B cell (primary cell): Measurements from ENCODE around the gene IL31. TPM values are rescaled to one million over a fixed set of nuclear protein-coding genes. Genes with fewer than 3 reads are reported as not detected.

Experiments used
- ATAC-seq: fragments of 200-7000 bp; cut with Tn5 transposase; one replicate; pipeline ENCODE4 v1.10.0; 2021; ENCODE audit warnings: low read depth, mild to moderate bottlenecking, moderate number of reproducible peaks, moderate library complexity
- CTCF ChIA-PET: fragments of 350-600 bp; sonication (Branson Sonifier 250); formaldehyde crosslinking; loops from one replicate; lab custom pipeline; 2021; ENCODE audit warnings: antibody characterized with exemption, inconsistent platforms; lab: Charles Lee
- POLR2A ChIA-PET: fragments of 350-600 bp; sonication (Branson Sonifier 250); formaldehyde crosslinking; loops from one replicate; lab custom pipeline; 2021; ENCODE audit warnings: antibody characterized with exemption; lab: Charles Lee
- DNase-seq: peaks from one replicate; pipeline ENCODE4 v3.0.0; 2013
- H2AFZ ChIP-seq: 2 replicates; pipeline ENCODE4 v1.6.1; 2012; ENCODE audit warnings: mild to moderate bottlenecking, low read depth, low read length; ENCODE audit not compliant: insufficient read depth, poor library complexity, severe bottlenecking
- H3K27ac ChIP-seq, 2 donors: 1 replicate in 1 of 2; 2 replicates in 1 of 2; pipeline ENCODE4 v1.5.1; 2012 to 2013; ENCODE audit warnings: low read length in 2 of 2, mild to moderate bottlenecking in 2 of 2, moderate library complexity in 1 of 2
- H3K27me3 ChIP-seq, 4 experiments: fragments of 200-600 bp in 1 of 4; sonication (generic) in 1 of 4; replicated peaks in 1 of 4; 1 replicate in 2 of 4; 2 replicates in 2 of 4; pipeline versions ENCODE4 v1.6.1 to v1.7.0; 2013 to 2016; ENCODE audit warnings: low read length in 3 of 4, mild to moderate bottlenecking in 2 of 4, mixed read lengths in 1 of 4, moderate library complexity in 1 of 4; ENCODE audit not compliant: insufficient read depth in 4 of 4, control insufficient read depth in 3 of 4; ENCODE audit errors: control extremely low read depth in 1 of 4
- H3K36me3 ChIP-seq, 2 experiments: replicated peaks in 1 of 2; 1 replicate in 1 of 2; 2 replicates in 1 of 2; pipeline versions ENCODE4 v1.6.1 to v1.7.1; 2013; ENCODE audit warnings: low read length in 1 of 2; ENCODE audit not compliant: insufficient read depth in 2 of 2, control insufficient read depth in 1 of 2; ENCODE audit errors: control extremely low read depth in 1 of 2, extremely low read depth in 1 of 2
- H3K4me1 ChIP-seq, 2 donors: fragments of 200-600 bp in 1 of 2; sonication (generic) in 1 of 2; 1 replicate in 1 of 2; 2 replicates in 1 of 2; pipeline versions ENCODE4 v1.5.1 to v1.6.1; 2013 to 2017; ENCODE audit warnings: low read length in 2 of 2; ENCODE audit not compliant: control insufficient read depth in 2 of 2, insufficient read depth in 2 of 2
- H3K4me2 ChIP-seq: replicated peaks from 2 replicates; pipeline ENCODE3; 2012; ENCODE audit warnings: mild to moderate bottlenecking, low read depth, low read length; ENCODE audit not compliant: poor library complexity, severe bottlenecking
- H3K4me3 ChIP-seq, 5 experiments: fragments of 200-600 bp in 1 of 5; sonication (generic) in 1 of 5; 1 replicate in 3 of 5; 2 replicates in 2 of 5; pipeline versions ENCODE4 v1.5.1 to v1.7.0; 2011 to 2016; ENCODE audit warnings: low read length in 4 of 5, mild to moderate bottlenecking in 4 of 5, low read depth in 2 of 5, control low read depth in 1 of 5, moderate library complexity in 1 of 5; ENCODE audit not compliant: insufficient read depth in 1 of 5; ENCODE audit errors: control extremely low read depth in 1 of 5, extremely low read depth in 1 of 5
- H3K79me2 ChIP-seq: fragments of 200-600 bp; sonication (generic); one replicate; pipeline ENCODE4 v1.6.0; 2016; ENCODE audit warnings: low read length; ENCODE audit not compliant: control insufficient read depth, insufficient read depth
- H3K9ac ChIP-seq: fragments of 200-600 bp; sonication (generic); 2 replicates; pipeline ENCODE4 v1.6.1; 2017; ENCODE audit warnings: mild to moderate bottlenecking, low read length, moderate library complexity
- H3K9me3 ChIP-seq, 3 donors: one replicate each; pipeline versions ENCODE4 v1.6.1 to v1.7.1; 2013; ENCODE audit warnings: low read length in 2 of 3; ENCODE audit not compliant: control insufficient read depth in 2 of 3, insufficient read depth in 1 of 3; ENCODE audit errors: control extremely low read depth in 1 of 3
- H4K20me1 ChIP-seq: 2 replicates; pipeline ENCODE4 v1.6.0; 2012; ENCODE audit warnings: mild to moderate bottlenecking, low read length; ENCODE audit not compliant: insufficient read depth, control insufficient read depth, poor library complexity, severe bottlenecking
- H3K27ac Mint-ChIP-seq: one replicate; pipeline ENCODE4 v1.8.0; 2021; ENCODE audit warnings: mixed read lengths
- H3K27me3 Mint-ChIP-seq: one replicate; pipeline ENCODE4 v1.8.0; 2021; ENCODE audit warnings: mixed read lengths
- H3K4me1 Mint-ChIP-seq: one replicate; pipeline ENCODE4 v1.8.0; 2021; ENCODE audit warnings: mixed read lengths
- H3K4me3 Mint-ChIP-seq: one replicate; pipeline ENCODE4 v1.8.0; 2021; ENCODE audit warnings: mixed read lengths
- H3K9me3 Mint-ChIP-seq: one replicate; pipeline ENCODE4 v1.8.0; 2022; ENCODE audit warnings: mixed read lengths; ENCODE audit not compliant: insufficient read depth
- CTCF ChIP-seq: fragments of 200-600 bp; IDR thresholded peaks from one replicate; pipeline ENCODE4 v1.8.0; 2022; ENCODE audit warnings: antibody characterized with exemption, mild to moderate bottlenecking
- EZH2 ChIP-seq: IDR thresholded peaks from 2 replicates; pipeline ENCODE4 v1.6.1; 2012; ENCODE audit warnings: borderline replicate concordance, low read depth, mild to moderate bottlenecking, moderate library complexity, low read length; ENCODE audit not compliant: insufficient read depth, poor library complexity, severe bottlenecking
- WGBS: methylation state at CpG from one replicate; pipeline ENCODE4 v1.1.5; 2013; ENCODE audit warnings: missing lambda C conversion rate; ENCODE audit not compliant: insufficient coverage; 5-methylcytosine and 5-hydroxymethylcytosine counted together
- intact Hi-C: fragments of 100-400 bp; cut with micrococcal nuclease; formaldehyde crosslinking; loops from one replicate; pipeline ENCODE4 v1.10.0; 2022
- polyA plus RNA-seq: library from polyadenylated mRNA; depleted of rRNA; stranded (reverse); fragments of >200 nt; gene quantifications from 2 replicates; pipeline ENCODE4 v1.2.3, GENCODE V29; 2012
- total RNA-seq, 2 donors: library from RNA; stranded (reverse); fragments of 120-200 nt in 1 of 2; gene quantifications; 1 replicate in 1 of 2; 2 replicates in 1 of 2; pipeline versions ENCODE4 v1.2.3 to v1.2.4, GENCODE V29; 2013 to 2022

The IL31 gene
- total and polyA plus RNA-seq, 2 donors (not counting 1 experiment from before 2014, with no cell fraction given): not detected

DNA sequence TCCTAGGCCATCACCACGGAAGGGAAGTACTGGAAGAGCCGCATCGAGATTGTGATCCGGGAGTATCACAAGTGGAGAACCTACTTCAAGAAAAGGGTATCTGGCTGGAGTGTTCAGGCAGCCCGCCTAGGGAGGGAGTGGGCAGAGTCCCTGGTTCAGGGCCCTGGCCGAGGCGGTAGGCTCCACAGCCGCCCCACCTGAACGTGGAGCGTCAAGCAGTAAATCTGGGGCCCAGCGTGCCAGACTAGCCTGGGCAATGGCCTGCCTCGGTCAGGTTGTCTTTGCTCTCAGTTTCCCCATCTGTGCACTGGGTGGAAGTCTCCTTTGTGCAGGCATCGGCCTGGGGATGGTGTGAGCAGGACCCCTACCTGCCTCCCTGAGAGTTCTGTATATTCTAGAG, 44.9 kb downstream of the IL31 start:
- ATAC-seq: no peak
- H3K27ac Mint-ChIP-seq: no peak overlapping the region

DNA sequence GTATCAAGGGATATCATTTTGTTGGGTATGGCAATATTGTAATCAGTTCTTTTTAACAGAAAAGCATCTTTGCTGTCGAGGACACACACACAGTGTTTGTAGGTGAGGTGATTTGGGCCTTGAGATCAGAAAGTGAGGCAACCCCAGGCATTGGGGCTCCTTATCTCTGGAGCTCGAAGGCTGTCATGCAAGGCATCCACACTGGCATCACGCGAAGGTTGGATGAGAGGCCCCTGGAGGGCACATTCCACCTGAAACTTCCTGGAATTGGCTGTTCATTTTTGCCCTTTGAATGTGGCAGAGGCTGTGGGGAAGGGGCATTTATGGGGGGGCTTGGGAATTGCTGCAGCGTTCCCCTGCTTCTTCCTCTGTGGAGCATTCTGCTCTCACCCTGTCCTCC, 45.5 kb downstream of the IL31 start:
- Mint-ChIP-seq H3K9me3 (no peaks in the 10 kb centered on the region), H3K27ac (no peak overlapping the region), H3K27me3 (no peaks in the 10 kb centered on the region), H3K4me1 (peaks cover 4% of the 10 kb centered on the region), H3K4me3 (no peak overlapping the region)
- ATAC-seq: no peak
- peaks cover 4 to 59% of the 10 kb centered on the region in 2 experiments for H3K36me3 ChIP-seq
- peaks cover 47% of the 10 kb centered on the region for H4K20me1 ChIP-seq
- DNase-seq: no peak
- no peak overlapping the region for H3K4me3 ChIP-seq
- no peak overlapping the region for H2AFZ ChIP-seq
- H3K4me1 ChIP-seq: peaks cover under 1 to 3% of the 10 kb centered on the region in 2 donors
- H3K9me3 ChIP-seq: no peaks in the 10 kb centered on the region
- ChIA-PET CTCF (interaction anchor here (1.2 to 9.7 kb wide), 4 partner anchors 50 to 211 kb away, joined by 3 to 154 read pairs (median 4); partner anchors contain the start of genes CFAP251 and MLXIP), POLR2A (no interaction called here)
- H3K27me3 ChIP-seq: no peaks in the 10 kb centered on the region
- WGBS: 88% methylated on average over 5 of the region's 5 CpGs
- TF ChIP-seq CTCF (no peak), EZH2 (no peak)
- intact Hi-C loops: no loop called here
- H3K79me2 ChIP-seq: peaks cover 38% of the 10 kb centered on the region
- no peak overlapping the region for H3K9ac ChIP-seq
- H3K4me2 ChIP-seq: no peak overlapping the region
- H3K27ac ChIP-seq: no peak overlapping the region

More for the DNA sequence above, 44.9 kb downstream of the IL31 start:
- no peaks in the 10 kb centered on the region for H3K9me3 Mint-ChIP-seq
- CTCF ChIA-PET: interaction anchor here (1.2 to 9.7 kb wide), 4 partner anchors 51 to 211 kb away, joined by 3 to 154 read pairs (median 4); partner anchors contain the start of genes CFAP251 and MLXIP
- Histone ChIP-seq H3K27me3 (no peaks in the 10 kb centered on the region), H3K79me2 (peaks cover 34% of the 10 kb centered on the region), H3K27ac (no peak overlapping the region), H3K36me3 (peaks cover 4 to 64% of the 10 kb centered on the region in 2 experiments), H3K4me1 (no peaks in the 10 kb centered on the region), H3K4me3 (no peak overlapping the region), H3K9ac (no peak overlapping the region), H4K20me1 (peaks cover 43% of the 10 kb centered on the region), H3K4me2 (no peak overlapping the region), H3K9me3 (no peaks in the 10 kb centered on the region), H2AFZ (no peak overlapping the region)
- 97% methylated on average over 13 of the region's 13 CpGs for WGBS
- DNase-seq: no peak
- TF ChIP-seq EZH2 (no peak), CTCF (no peak)
- no peaks in the 10 kb centered on the region for H3K4me1 Mint-ChIP-seq
- no peaks in the 10 kb centered on the region for H3K27me3 Mint-ChIP-seq
- POLR2A ChIA-PET: no interaction called here
- intact Hi-C loops: no loop called here
- H3K4me3 Mint-ChIP-seq: no peak overlapping the region
